Stimulated activated CD4-positive, alpha-beta T cell treated with anti-CD3 and anti-CD28 coated beads, Interleukin-12 subunit alpha, Interleukin-12 subunit beta, amount 100 ng/mL, for 4 hours (primary cell): ENCODE results near the gene ZNF227.
"Not testable (repeated sequence)": the region's sequence is repeated elsewhere in the genome, so short reads cannot be mapped to it uniquely, and the experiment has no call there.

Experiments used
- DNase-seq: peaks from one replicate; pipeline ENCODE4 v3.0.0-alpha.2; 2020

Gene ZNF227

DNA sequence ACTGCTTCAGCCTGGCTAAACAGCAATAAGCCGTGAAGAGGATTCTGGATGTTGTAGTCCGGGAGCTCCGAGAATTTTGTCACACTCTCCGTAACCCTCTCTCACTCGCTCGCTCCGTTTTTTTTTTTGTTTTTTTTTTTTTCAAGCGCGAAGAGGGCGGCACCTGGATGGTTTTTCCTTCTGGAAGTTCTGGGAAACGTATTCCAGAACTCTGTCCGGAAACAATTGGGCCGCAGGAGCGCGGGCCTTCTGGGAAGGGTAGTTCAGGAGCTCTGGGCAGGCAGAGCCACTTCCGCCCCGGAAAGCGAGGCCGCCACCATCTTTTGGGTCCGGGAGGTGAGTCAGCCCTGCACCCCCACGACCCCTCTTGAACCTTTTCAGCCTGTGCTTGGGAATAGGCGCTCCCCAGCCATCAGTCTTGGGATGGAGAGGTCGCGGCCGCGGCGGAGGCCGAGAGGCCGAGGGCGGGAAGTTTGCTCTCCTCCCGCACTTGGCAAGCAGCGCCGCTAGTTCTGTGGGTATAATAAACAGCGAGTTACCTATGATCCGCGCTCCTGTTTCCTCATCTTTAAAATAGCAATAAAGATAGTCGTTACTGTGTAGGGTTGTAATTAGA is at the start of gene ZNF227:
TSS of gene ZNF227 (plus strand) at position 283 of the 616 bp plus-strand sequence. CDS start 5,261 bp downstream, outside the sequence.
- DNase-seq: peak; percentile 75

DNA sequence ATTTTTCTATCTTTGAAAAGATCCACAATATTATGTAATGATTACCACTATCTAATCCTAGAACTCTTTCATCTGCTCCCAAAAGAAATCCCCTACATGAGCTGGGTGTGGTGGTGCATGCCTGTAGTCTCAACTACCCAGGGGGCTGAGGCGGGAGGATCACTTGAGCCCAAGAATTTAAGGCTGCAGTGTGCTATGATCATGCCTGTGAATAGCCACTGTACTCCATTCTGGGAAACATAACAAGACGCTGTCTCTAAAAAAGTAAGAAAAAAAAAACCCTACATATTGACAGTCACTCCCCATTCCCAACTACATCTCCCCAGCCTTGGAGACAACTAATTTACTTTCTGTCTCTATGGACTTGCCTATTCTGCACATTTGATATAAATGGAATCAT is 48.5 kb upstream of the ZNF227 start:
- no peak for DNase-seq

DNA sequence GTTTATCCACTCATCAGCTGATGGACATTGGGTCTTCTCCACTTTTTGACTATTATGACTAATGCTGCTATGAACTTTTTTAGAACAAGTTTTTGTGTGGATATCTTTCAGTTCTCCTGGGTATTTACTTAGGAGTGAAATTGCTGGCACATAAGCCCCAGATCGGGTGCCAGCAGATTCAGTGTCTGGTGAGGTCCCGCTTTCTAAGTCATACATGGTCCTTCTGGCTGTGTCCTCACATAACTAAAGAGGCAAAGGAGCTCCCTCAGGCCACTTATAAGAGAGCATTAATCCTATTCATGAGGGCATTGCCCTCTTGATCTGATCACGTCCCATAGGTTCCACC is 48.0 kb upstream of the ZNF227 start:
- no peak for DNase-seq

DNA sequence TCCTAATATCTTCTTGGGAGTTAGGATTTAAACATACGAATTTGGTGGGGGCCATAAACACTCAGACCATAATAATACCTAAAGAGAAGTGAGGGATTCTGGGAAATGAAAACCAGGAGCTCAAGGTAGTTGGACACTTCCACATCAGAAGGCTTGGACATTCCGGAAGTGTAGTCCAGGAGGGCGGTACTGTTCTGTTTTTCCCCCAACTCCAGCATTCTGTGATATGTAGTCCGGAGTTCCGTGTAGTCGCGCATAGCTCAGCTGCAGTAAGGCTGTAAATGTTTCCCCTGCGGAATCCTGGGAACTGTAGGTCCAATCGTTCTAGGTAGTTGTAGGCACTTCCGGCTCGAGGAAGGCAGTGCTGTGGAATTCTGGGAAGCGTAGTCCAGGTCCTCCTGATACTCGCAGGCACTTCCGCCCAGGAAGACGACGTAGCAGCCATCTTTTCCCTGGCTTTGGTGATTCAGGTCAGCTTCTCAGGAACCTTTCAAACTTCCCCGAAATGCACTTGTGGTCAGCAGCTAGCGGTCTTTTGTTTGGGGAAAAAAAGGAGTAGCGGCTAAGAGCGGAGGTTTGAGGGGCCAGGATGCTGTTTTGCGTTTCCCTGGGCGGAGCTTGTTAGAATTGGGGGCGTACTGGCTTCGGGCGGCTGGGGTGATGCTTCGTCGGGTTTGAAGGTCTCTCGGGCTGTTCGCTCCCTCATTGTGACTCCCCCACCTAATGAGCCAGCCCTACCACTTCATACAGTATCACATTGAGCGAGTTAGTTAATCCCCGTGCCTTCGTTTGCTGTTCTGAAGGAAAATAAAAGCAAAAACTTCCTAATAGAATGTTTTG is 47.4 kb upstream of the ZNF227 start, which contains the start of gene ZNF226:
TSS of gene ZNF226 (plus strand) at position 428 of the 840 bp plus-strand sequence. CDS start 4,981 bp downstream, outside the sequence.
- peak; percentile 67 for DNase-seq

DNA sequence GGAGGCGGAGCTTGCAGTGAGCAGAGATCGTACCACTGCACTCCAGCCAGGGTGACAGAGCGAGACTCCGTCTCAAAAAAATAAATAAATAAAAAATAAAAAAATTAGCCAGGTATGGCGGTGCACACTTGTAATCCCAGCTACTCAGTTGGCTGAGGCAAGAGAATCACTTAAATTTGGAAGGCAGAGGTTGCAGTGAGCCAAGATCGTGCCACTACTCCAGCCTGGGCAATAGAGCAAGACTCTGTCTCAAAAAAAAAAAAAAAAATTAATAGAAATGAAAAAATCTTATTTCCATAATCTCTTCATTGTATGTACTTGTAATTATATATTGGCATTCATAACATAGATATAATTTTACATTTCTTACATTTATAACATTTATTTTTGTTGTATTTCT is 41.7 kb upstream of the ZNF227 start:
- DNase-seq: not testable (repeated sequence)

DNA sequence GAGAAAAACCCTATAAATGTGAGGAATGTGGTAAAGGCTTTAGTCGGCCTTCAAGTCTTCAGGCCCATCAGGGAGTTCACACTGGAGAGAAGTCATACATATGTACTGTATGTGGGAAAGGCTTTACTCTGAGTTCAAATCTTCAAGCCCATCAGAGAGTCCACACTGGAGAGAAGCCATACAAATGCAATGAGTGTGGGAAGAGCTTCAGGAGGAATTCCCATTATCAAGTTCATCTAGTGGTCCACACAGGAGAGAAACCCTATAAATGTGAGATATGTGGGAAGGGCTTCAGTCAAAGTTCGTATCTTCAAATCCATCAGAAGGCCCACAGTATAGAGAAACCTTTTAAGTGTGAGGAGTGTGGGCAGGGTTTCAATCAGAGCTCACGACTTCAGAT is 35.7 kb upstream of the ZNF227 start:
- DNase-seq: no peak

DNA sequence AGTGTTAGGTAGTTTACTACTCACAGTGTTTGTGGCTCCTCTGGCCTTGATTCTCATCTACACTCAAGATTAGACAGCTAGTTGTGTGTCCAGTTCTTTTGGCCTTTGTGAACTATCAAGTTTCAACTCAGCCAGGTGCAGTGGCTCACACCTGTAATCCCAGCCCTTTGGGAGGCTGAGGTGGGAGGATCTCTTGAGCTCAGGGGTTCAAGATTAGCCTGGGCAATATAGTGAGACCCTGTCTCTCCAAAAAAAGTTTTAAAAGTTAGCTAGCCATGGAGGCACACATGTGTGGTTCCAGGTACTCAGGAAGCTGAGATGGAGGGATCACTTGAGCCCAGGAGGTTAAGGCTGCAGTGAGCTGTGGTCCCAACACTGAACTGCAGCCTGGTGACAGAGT is 31.4 kb upstream of the ZNF227 start:
- DNase-seq: no peak

DNA sequence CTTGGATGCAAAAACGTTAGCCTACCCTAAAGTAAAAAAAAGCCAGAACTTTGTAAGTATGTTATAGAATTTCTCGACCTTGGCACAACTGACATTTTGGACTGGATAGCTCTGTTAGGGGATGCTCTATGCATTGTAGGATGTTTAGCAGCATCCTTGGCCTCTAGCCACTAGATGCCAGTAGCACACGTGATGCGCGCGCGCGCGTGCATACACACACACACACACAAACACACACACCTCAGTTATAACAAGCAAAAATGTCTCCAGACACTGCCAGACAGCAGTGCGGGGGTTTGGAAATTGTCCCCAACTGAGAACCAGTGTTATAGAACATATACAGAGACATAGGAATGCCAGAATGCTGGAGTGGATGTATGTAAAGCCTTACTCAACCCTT is 30.2 kb upstream of the ZNF227 start:
- no peak for DNase-seq

DNA sequence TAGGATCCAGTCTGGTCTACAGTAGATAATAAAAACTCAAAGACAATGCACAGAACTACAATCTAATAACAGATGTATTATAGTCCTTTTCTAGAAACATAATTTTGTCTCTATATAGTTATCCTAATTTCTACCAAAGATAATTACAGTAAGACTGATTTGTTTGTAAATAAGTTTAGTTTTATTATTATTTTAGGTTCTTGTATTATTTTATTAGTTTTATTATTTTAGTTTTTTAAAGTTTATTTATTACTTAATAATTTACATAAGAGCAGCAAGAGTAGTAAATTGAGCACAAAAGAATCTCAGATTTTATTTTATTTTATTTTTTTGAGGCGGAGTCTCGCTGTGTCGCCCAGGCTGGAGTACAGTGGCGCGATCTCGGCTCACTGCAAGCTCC is 22.3 kb upstream of the ZNF227 start:
- DNase-seq: no peak

DNA sequence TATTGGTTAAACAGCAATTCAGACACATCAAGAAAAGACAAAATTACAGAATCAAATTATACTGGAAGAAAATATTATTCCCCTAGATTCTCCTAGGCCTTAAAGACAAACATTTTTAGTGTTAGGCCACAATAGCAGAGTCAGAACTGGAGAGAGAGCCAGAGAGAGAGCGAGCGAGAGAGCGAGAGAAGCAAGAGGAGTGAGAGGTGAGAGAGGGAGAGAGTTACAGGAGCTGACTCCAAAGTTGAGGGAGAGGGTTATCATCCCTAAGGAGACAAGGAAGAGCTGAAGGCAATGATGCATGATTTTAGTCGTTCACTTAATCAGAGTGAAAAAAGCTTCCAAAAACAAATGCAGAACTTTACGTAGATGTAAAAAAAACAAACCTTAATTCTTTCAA is 20.2 kb upstream of the ZNF227 start:
- DNase-seq: no peak

DNA sequence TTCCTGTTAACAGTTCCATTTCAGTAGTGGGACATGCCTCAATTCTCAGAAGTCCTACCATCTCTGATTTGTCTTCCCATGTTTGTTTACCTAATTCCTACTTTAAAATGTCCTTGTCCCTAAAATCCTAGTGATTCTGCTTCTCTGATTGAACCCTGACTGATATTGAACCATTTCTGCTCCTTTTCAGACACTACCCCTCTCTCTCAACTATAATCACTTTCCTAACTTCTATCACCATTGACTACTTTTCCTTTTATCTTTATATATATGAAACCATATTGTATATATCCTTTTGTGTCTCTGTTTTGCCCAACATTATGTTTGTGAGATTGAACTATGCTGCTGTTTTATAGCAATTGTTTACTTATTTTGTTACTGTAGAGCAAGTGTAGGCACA is 15.6 kb upstream of the ZNF227 start:
- DNase-seq: no peak

DNA sequence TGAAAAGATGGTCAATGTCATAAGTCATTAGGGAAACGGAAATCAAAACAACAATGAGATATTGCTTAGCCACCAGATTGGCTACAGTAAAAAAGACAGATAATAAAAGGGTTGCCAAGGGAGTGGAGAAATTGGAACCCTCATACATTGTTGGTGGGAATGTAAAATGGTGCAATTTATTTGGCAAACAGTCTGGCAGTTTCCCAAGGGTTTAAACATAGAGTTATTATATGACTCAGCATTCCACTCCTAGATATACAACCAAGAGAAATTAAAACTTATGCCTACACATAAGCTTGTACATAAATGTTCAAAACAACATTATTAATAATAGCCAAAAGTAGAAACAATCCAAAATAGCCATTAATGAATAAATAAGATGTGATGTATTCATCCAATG is 9.9 kb upstream of the ZNF227 start:
- no peak for DNase-seq

DNA sequence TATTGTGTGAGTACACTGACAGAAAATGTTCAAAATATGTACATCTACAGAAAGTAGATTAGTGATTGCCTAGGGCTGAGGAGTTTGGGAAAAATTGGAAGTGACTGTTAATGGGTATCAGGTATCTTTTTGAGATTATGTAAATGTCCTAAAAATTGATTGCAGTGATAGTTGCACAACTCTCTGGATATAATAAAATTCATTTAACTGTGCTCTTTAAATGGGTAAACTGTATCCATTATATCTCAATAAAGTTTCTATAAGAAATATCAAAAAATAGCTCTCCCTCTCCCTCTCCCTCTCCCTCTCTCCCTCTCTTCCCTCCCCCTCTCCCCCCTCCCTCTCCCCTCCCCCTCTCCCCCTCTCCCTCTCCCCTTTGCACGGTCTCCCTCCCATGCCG is 9.4 kb upstream of the ZNF227 start:
- DNase-seq: no peak

DNA sequence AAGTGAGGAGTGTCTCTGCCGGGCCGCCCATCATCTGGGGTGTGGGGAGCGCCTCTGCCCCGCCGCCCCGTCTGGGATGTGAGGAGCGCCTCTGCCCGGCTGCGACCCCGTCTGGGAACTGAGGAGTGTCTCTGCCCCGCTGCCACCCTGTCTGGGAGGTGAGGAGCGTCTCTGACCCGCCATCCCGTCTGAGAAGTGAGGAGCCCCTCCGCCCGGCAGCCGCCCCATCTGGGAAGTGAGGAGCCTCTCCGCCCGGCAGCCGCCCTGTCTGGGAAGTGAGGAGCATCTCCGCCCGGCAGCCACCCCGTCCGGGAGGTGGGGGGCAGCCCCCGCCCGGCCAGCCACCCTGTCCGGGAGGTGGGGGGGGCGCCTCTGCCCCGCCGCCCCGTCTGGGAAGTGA is 8.5 kb upstream of the ZNF227 start:
- not testable (repeated sequence) for DNase-seq

DNA sequence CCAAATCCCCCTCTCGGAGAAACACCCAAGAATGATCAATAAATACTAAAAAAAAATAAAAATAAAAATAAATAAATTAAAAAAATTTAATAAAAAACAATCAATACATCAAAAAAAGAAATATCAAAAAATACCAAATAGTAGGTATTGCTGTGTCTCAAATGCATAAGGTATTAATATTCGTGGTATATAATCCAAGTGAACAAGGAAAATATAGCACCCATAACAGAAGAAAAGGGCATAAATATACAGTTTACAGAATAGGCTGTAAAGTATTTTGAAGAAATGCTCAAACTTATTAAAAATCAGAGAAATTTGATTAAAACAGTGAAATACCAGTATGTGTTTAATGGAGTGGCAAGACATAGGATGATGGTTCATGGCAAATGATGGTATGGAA is 7.6 kb upstream of the ZNF227 start:
- no peak for DNase-seq

DNA sequence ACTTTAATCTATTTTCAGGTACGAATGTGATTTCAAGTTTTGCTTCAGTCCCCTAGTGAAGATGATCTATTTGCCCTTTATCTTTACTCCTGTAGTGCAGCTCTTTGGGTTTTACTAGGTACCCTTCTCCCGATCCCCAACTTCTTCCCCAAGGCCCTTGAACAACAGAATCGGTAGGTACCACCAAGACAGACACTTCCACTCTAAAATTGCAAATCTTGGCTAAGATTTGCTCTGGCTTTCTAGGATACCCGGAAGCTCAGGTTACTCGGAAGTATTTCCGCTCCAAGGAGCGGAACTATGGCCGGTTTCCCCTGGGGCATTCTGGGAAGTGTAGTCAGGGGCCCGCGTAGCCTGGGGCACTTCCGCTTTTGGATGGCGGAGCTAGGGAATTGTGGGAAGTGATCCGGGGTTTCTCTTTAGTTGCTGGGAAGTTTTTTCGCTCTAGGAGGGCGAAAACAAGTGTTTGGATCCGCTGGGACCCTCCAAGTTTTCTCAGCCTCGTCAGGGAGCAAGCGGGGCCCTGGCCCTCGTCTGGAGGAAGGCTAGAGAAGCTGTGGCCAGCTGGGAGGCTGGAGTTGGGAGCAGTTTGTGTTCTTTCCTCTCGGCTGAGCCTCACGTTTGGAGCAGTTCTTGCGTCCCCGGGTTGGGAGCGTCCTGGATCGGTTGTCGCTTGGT is 5.1 kb upstream of the ZNF227 start:
- peak; percentile 75 for DNase-seq

DNA sequence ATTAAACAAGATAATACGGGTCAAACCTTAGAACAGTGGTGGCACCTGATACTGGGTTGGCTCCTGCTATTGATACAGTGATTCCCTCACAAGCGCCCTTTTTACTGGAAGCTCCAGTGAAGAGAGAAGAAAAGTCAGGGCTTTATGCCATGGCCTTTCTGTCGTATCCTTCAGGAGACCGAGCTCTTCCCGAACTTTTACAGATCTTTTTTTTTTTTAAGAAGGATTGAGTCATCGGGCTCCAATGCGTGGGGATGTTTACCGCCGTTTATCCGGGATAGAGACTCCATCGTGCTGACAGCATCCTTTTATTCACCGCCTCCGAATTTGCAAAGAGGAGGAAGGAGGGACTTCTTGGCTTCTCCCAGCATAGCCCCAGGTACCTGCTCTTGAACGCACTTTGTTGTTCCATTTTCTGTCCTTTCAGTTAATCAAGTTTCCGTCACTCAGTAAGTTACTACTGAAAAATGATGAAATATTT is 574 bp downstream of the ZNF227 start:
- no peak for DNase-seq

DNA sequence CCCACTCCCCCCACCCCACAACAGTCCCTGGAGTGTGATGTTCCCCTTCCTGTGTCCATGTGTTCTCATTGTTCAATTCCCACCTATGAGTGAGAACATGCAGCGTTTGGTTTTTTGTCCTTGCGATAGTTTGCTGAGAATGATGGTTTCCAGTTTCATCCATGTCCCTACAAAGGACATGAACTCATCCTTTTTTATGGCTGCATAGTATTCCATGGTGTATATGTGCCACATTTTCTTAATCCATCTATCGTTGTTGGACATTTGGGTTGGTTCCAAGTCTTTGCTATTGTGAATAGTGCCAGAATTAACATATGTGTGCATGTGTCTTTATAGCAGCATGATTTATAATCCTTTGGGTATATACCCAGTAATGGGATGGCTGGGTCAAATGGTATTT is 7.6 kb downstream of the ZNF227 start:
- DNase-seq: not testable (repeated sequence)

DNA sequence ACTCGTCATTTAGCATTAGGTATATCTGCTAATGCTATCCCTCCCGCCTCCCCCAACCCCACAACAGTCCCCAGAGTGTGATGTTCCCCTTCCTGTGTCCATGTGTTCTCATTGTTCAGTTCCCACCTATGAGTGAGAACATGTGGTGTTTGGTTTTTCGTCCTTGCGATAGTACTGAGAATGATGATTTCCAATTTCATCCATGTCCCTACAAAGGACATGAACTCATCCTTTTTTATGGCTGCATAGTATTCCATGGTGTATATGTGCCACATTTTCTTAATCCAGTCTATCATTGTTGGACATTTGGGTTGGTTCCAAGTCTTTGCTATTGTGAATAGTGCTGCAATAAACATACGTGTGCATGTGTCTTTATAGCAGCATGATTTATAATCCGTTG is 8.4 kb downstream of the ZNF227 start:
- not testable (repeated sequence) for DNase-seq

DNA sequence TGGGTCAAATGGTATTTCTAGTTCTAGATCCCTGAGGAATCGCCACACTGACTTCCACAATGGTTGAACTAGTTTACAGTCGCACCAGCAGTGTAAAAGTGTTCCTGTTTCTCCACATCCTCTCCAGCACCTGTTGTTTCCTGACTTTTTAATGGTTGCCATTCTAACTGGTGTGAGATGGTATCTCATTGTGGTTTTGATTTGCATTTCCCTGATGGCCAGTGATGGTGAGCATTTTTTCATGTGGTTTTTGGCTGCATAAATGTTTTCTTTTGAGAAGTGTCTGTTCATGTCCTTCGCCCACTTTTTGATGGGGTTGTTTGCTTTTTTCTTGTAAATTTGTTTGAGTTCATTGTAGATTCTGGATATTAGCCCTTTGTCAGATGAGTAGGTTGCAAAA is 9.0 kb downstream of the ZNF227 start:
- DNase-seq: not testable (repeated sequence)

DNA sequence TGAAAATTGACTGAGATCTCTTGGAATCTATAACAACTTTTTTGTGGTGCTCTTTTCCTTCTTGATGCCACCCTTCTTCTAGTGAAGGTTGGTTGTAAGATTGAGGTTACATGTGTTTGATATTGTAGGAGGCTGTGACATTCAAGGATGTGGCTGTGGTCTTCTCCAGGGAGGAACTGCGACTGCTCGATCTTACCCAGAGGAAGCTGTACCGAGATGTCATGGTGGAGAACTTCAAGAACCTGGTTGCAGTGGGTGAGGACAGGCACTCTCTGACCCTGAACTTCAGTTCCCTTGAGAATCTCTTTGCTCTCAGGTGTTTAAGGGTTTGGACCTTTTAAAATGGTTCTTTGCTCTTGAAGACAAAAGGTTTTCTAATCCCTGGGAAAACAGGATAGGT is 16.0 kb downstream of the ZNF227 start:
- DNase-seq: no peak

DNA sequence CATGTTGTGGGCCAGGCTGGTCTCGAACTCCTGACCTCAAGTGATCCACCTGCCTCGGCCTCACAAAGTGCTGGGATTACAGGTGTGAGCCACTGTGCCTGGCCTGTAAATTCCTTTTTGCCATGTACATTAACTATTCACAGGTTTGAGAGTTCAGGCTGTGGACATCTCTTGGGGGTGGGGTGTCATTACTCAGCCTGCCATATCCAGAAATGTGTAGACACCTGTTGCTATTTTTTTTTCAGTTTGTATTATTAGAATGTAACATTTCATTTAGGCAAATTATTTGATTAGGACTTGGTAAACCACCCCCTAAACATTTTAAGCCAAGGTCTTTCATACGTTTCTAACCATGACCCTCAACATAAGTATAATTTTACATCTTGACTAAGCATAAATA is 20.5 kb downstream of the ZNF227 start:
- no peak for DNase-seq

DNA sequence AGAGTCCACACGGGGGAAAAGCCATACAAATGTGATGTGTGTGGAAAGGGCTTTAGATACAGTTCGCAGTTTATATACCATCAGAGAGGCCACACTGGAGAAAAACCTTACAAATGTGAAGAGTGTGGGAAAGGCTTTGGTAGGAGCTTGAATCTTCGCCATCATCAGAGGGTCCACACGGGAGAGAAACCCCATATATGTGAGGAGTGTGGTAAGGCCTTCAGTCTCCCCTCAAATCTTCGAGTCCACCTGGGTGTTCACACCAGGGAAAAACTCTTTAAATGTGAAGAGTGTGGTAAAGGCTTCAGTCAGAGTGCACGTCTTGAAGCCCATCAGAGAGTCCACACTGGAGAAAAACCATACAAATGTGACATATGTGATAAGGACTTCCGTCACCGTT is 24.1 kb downstream of the ZNF227 start:
- DNase-seq: no peak

DNA sequence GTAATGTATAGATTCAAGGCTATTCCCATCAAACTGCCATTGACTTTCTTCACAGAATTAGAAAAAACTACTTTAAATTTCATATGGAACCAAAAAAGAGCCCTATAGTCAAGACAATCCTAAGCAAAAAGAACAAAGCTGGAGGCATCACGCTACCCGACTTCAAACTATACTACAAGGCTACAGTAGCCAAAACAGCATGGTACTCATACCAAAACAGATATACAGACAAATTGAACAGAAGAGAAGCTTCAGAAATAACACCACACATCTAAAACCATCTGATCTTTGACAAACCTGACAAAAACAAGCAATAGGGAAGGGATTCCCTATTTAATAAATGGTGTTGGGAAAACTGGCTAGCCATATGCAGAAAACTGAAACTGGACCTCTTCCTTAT is 40.0 kb downstream of the ZNF227 start:
- not testable (repeated sequence) for DNase-seq
